ENCODE measurements around the gene GALNTL6.

The GALNTL6 gene

DNA sequence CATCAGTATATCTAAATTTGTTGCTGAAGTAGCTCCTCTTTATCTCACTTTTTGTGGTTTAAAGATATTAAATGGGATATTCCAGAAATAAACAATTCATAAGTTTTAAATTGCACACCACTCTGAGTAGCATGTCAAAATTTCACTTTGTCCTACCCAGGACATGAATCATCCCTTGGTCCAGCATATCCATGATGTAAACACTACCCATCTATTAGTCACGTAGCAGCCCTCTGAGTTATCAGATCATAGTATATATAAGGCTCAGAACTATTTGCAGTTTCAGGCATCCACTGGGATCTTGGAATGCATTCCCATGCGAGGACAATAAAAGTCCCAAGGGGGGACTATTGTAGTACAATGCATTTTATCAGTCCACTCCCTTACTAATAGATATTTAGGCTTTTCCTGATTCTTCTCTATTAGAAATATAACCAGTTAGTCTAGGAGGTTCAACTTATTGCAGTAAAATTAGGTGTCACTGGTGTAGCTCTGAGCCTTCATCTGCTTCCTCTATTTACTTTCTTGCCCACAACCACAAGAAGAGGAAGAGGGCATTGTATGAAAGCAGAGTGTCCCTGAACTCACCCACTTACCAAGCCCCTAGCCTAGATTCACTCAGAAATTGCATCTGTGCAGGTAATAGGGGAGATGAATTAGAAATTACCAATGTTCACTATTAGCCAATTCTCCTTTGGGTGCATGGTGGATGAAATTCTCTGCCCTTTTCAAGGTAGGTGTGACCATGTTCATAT lies 945.6 kb downstream of the GALNTL6 start:
- no peak overlapping the region for H3K4me3 Mint-ChIP-seq
- no peak for DNase-seq (ENCODE audit: low spot score)
- no peaks in the 10 kb centered on the region for H3K27me3 Mint-ChIP-seq (ENCODE audit: low read depth)
- no peaks in the 10 kb centered on the region for H3K36me3 Mint-ChIP-seq (ENCODE audit: low read depth)
- H3K4me1 Mint-ChIP-seq (ENCODE audit: low read depth), result no peaks in the 10 kb centered on the region
- H3K27ac Mint-ChIP-seq, result no peak overlapping the region
- no peaks in the 10 kb centered on the region for H3K9me3 Mint-ChIP-seq

- DNase-seq (ENCODE audit: low spot score), result no peak
- Mint-ChIP-seq H3K9me3 (no peaks in the 10 kb centered on the region), H3K4me1 (ENCODE audit: low read depth) (no peaks in the 10 kb centered on the region), H3K4me3 (no peak overlapping the region), H3K27ac (no peak overlapping the region), H3K36me3 (ENCODE audit: low read depth) (no peaks in the 10 kb centered on the region), H3K27me3 (ENCODE audit: low read depth) (no peaks in the 10 kb centered on the region)
These were observed 947.3 kb downstream of the GALNTL6 start for GRCh38 chr4:172760512-172760911.

DNA sequence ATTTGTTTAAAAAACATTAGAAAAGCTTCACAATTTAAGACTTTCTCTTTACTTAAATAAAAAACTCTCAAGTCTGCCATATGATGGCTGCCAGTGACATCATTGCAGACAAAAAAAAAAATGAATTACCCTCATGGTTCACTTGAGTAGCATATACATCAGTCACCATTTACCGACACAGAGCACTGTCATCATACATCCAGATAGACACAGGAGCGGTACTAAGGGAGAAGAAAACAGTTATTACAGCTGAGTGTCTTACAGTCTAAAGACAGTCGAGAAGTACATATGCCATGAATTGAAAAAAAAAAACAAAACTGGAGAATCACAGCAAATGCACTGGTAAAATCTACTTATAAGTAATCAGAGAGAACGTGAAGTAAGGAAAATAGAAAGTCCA lies 949.7 kb downstream of the GALNTL6 start:
- Mint-ChIP-seq H3K27ac (no peak overlapping the region), H3K27me3 (ENCODE audit: low read depth) (no peaks in the 10 kb centered on the region), H3K4me1 (ENCODE audit: low read depth) (no peaks in the 10 kb centered on the region), H3K36me3 (ENCODE audit: low read depth) (no peaks in the 10 kb centered on the region), H3K9me3 (no peaks in the 10 kb centered on the region), H3K4me3 (no peak overlapping the region)
- no peak for DNase-seq (ENCODE audit: low spot score)

GRCh38 chr4:172770787-172771186 lies 957.6 kb downstream of the GALNTL6 start:
- no peaks in the 10 kb centered on the region for H3K4me1 Mint-ChIP-seq (ENCODE audit: low read depth)
- no peak overlapping the region for H3K27ac Mint-ChIP-seq
- H3K4me3 Mint-ChIP-seq, result no peak overlapping the region
- H3K36me3 Mint-ChIP-seq (ENCODE audit: low read depth), result no peaks in the 10 kb centered on the region
- no peaks in the 10 kb centered on the region for H3K27me3 Mint-ChIP-seq (ENCODE audit: low read depth)
- DNase-seq (ENCODE audit: low spot score), result no peak
- H3K9me3 Mint-ChIP-seq, result no peaks in the 10 kb centered on the region

- no peaks in the 10 kb centered on the region for H3K9me3 Mint-ChIP-seq
These were observed 959.6 kb downstream of the GALNTL6 start for GRCh38 chr4:172772781-172773180.

DNA sequence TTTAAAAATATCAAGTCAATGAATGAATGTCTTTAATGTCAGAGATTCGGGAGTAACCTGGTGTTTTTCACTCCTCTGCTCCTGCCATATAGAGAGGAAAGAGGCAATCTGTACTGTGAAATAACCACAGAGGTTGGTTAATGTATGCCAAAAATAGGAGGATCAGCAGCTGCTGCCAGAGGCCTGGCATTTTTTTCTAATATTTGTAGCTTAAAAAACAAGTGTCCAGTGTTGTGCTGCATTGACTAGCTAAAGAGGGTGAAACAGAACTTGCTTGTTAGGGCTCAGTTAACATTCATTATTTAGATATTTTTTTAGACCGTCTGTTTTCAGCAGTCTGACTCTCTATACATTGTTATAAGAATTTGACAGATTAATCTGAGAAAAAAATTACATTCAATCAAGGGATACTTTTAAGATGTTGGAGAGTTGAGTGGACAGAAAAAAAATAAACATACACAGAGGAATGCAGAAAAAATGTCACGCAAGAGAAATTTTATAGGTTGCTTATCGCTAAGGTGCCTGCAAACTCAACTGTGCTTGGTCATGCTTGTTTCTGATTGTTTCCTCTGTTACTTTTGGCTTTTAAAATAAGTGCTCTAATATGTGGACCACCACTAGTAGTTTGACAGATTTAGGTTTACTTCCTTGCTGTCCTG lies 963.1 kb downstream of the GALNTL6 start:
- Mint-ChIP-seq H3K27ac (no peak overlapping the region), H3K4me1 (ENCODE audit: low read depth) (no peaks in the 10 kb centered on the region), H3K27me3 (ENCODE audit: low read depth) (no peaks in the 10 kb centered on the region), H3K36me3 (ENCODE audit: low read depth) (no peaks in the 10 kb centered on the region), H3K9me3 (no peaks in the 10 kb centered on the region), H3K4me3 (no peak overlapping the region)
- DNase-seq (ENCODE audit: low spot score), result no peak

More at GRCh38 chr4:172772781-172773180, 959.6 kb downstream of the GALNTL6 start:
- no peaks in the 10 kb centered on the region for H3K36me3 Mint-ChIP-seq (ENCODE audit: low read depth)
- no peak overlapping the region for H3K27ac Mint-ChIP-seq
- H3K27me3 Mint-ChIP-seq (ENCODE audit: low read depth), result no peaks in the 10 kb centered on the region
- no peaks in the 10 kb centered on the region for H3K4me1 Mint-ChIP-seq (ENCODE audit: low read depth)
- no peak overlapping the region for H3K4me3 Mint-ChIP-seq
- DNase-seq (ENCODE audit: low spot score), result no peak

- H3K4me3 Mint-ChIP-seq, result no peak overlapping the region
- H3K9me3 Mint-ChIP-seq, result no peaks in the 10 kb centered on the region
- H3K4me1 Mint-ChIP-seq (ENCODE audit: low read depth), result no peaks in the 10 kb centered on the region
- H3K27me3 Mint-ChIP-seq (ENCODE audit: low read depth), result no peaks in the 10 kb centered on the region
- H3K27ac Mint-ChIP-seq, result no peak overlapping the region
- no peaks in the 10 kb centered on the region for H3K36me3 Mint-ChIP-seq (ENCODE audit: low read depth)
- DNase-seq (ENCODE audit: low spot score), result no peak
These were observed 964.7 kb downstream of the GALNTL6 start for GRCh38 chr4:172777729-172778431.

DNA sequence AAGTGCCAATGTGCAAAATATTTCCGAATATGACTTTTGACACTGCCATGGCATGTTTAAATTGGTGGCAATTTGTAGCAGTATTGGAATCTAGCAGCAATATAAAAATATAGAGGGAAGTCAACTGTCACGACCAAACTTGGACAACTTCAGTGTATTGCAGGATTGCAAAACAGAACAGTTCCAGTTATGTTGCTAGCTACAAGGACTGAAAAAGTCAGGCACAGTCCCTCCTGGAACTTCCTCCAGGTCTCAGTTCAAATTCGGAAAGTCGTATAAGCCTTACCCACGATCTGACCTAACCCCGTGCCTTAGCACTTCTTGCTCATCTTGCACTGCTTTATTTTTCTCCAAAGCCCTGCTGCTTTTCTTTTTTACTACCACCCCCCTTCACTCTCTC lies 965.4 kb downstream of the GALNTL6 start:
- DNase-seq (ENCODE audit: low spot score), result no peak
- H3K9me3 Mint-ChIP-seq, result no peaks in the 10 kb centered on the region
- H3K4me3 Mint-ChIP-seq, result no peak overlapping the region
- no peaks in the 10 kb centered on the region for H3K36me3 Mint-ChIP-seq (ENCODE audit: low read depth)
- H3K27ac Mint-ChIP-seq, result no peak overlapping the region
- H3K27me3 Mint-ChIP-seq (ENCODE audit: low read depth), result no peaks in the 10 kb centered on the region
- no peaks in the 10 kb centered on the region for H3K4me1 Mint-ChIP-seq (ENCODE audit: low read depth)

DNA sequence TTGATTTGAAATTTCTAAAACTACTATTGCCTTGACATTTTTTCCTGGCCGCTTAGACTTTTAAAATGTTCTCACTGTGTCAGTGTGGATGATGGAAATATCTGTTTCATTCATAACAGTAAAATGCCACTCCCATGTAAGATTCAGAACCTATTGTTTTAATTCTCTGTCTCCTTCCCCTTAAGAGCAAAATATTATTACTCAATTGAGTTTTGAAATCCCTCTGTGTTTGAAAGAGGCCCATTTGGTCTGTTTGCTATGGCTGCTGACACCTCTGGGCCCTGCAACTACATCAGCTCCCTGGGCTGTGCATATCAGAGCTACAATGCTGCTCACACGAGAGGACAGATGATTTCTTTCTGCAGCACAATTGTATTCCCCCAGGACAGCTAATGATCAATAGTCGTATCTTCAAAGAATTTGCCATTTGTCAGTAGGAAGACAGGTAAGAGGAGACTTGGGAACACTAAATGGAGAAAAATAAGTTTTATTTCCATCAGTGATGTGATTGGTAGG lies 967.4 kb downstream of the GALNTL6 start:
- Mint-ChIP-seq H3K4me3 (no peak overlapping the region), H3K27me3 (ENCODE audit: low read depth) (no peaks in the 10 kb centered on the region), H3K27ac (no peak overlapping the region), H3K9me3 (no peaks in the 10 kb centered on the region), H3K4me1 (ENCODE audit: low read depth) (no peaks in the 10 kb centered on the region), H3K36me3 (ENCODE audit: low read depth) (no peaks in the 10 kb centered on the region)
- no peak for DNase-seq (ENCODE audit: low spot score)

DNA sequence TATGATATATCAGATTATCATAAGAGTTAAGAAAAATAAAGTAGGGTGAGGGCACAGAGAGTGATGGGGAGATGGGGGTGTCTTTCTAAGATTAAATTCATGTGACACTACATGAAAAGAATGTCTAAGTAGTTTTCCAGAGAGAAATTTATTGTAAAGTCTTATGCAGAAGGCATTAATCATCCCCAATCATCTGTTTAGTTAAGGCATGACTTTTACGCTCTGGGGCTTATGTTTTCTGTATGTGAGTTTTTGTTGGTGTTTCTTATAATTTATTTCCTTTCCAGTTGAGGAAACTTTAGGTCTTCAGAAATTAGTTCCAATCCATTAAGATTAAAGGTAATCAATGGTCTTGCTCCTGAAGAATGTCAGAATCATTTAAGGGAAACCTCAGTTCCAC lies 972.4 kb downstream of the GALNTL6 start:
- no peaks in the 10 kb centered on the region for H3K9me3 Mint-ChIP-seq
- no peaks in the 10 kb centered on the region for H3K36me3 Mint-ChIP-seq (ENCODE audit: low read depth)
- H3K4me3 Mint-ChIP-seq, result no peak overlapping the region
- H3K27me3 Mint-ChIP-seq (ENCODE audit: low read depth), result no peaks in the 10 kb centered on the region
- no peak overlapping the region for H3K27ac Mint-ChIP-seq
- no peaks in the 10 kb centered on the region for H3K4me1 Mint-ChIP-seq (ENCODE audit: low read depth)
- DNase-seq (ENCODE audit: low spot score), result no peak

DNA sequence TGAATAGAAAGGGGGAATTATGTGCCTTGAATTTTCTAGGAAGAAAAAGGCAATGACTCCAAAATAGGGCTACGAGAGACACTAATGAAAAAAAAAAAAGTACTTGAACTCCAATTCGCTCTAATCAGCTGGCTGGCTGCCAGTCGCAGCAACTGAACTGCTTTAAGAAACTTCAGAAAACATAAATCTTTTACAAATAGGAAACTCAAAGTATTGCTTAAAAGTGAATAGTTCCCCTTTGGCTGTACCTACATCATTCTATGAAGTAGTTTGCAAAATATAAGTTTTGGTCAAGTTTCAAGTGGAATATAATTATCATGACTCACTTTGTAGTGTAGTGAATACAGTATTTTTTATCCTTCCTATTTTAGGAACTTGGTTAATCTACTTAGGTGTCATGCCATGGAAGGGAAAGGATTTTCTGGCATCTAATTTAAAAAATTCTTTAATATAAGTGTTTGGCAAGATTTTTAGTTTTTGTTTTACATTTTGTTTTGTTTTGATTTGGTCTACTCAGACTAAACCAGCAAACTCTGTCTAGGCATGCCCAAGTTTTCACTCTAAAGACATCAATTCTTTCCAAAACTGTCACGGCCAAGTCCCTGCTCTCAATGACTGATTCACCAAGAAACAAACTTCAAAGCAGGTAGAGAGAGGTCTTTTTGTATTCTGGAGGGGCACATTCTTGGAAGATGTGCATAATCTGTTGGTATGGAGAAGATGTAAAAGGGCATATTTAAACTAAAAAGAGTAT lies 973.0 kb downstream of the GALNTL6 start:
- no peak overlapping the region for H3K27ac Mint-ChIP-seq
- DNase-seq (ENCODE audit: low spot score), result no peak
- H3K4me1 Mint-ChIP-seq (ENCODE audit: low read depth), result no peaks in the 10 kb centered on the region
- no peaks in the 10 kb centered on the region for H3K27me3 Mint-ChIP-seq (ENCODE audit: low read depth)
- H3K4me3 Mint-ChIP-seq, result no peak overlapping the region
- H3K36me3 Mint-ChIP-seq (ENCODE audit: low read depth), result no peaks in the 10 kb centered on the region
- H3K9me3 Mint-ChIP-seq, result no peaks in the 10 kb centered on the region

DNA sequence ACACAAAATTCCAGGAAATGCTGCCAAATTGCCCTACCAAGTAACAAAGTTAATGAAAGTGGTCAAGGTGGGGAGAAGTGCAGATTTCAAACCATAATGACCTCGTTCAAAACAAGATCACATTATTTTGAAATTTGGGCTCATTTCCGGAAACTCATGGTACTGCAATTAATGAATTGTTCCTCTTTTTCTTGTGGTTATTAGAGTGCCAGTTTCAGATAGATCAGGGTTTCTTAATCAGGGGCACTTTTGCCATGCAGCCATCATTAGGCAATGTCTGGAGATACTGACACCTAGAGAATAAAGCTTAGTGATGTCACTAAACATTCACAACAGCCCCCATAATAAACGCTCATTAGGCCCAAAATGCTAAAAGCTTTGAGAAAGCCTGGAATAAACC lies 973.9 kb downstream of the GALNTL6 start:
- Mint-ChIP-seq H3K36me3 (ENCODE audit: low read depth) (no peaks in the 10 kb centered on the region), H3K27me3 (ENCODE audit: low read depth) (no peaks in the 10 kb centered on the region), H3K4me1 (ENCODE audit: low read depth) (no peaks in the 10 kb centered on the region), H3K4me3 (no peak overlapping the region), H3K9me3 (no peaks in the 10 kb centered on the region), H3K27ac (no peak overlapping the region)
- DNase-seq (ENCODE audit: low spot score), result no peak

- Mint-ChIP-seq H3K27ac (no peak overlapping the region), H3K9me3 (no peaks in the 10 kb centered on the region), H3K4me1 (ENCODE audit: low read depth) (no peaks in the 10 kb centered on the region), H3K4me3 (no peak overlapping the region), H3K27me3 (ENCODE audit: low read depth) (no peaks in the 10 kb centered on the region), H3K36me3 (ENCODE audit: low read depth) (no peaks in the 10 kb centered on the region)
- no peak for DNase-seq (ENCODE audit: low spot score)
These were observed 978.6 kb downstream of the GALNTL6 start for GRCh38 chr4:172791841-172792240.

Data from T-helper 2 cell treated with Interferon-gamma antibody and Interleukin-4, amounts not matched to agents 5 μg/mL and 100 μg/mL, for 36 hours (primary cell).